MM.1S (cell line): ENCODE measurements around the gene NFATC1.

ENCODE experiments used
- EZH2phosphoT487 ChIP-seq: fragments of 300-600 bp; sonication (generic); IDR thresholded peaks from 2 replicates; pipeline ENCODE4 v1.6.1; 2018; ENCODE audit warnings: antibody characterized with exemption, low read length
- TF ChIP-seq, protein P1 (sequence below): fragments of 300-600 bp; sonication (generic); IDR thresholded peaks from 2 replicates; pipeline ENCODE4 v1.5.1; 2016; ENCODE audit warnings: antibody characterized with exemption, low read length, mixed read lengths

- TF ChIP-seq, protein P1, sequence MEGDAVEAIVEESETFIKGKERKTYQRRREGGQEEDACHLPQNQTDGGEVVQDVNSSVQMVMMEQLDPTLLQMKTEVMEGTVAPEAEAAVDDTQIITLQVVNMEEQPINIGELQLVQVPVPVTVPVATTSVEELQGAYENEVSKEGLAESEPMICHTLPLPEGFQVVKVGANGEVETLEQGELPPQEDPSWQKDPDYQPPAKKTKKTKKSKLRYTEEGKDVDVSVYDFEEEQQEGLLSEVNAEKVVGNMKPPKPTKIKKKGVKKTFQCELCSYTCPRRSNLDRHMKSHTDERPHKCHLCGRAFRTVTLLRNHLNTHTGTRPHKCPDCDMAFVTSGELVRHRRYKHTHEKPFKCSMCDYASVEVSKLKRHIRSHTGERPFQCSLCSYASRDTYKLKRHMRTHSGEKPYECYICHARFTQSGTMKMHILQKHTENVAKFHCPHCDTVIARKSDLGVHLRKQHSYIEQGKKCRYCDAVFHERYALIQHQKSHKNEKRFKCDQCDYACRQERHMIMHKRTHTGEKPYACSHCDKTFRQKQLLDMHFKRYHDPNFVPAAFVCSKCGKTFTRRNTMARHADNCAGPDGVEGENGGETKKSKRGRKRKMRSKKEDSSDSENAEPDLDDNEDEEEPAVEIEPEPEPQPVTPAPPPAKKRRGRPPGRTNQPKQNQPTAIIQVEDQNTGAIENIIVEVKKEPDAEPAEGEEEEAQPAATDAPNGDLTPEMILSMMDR = no peak
- no peak for TF ChIP-seq EZH2phosphoT487
These were observed 39.1 kb downstream of the NFATC1 start for GRCh38 chr18:79434607-79435401.
